ENCODE measurements around the gene PLCD1. TPM values are rescaled to one million over a fixed set of nuclear protein-coding genes. Genes with fewer than 3 reads are reported as not detected.
A peak's percentile ranks its signal among the peaks of the same experiment; 100 is the strongest.
"Not testable (repeated sequence)": the region's sequence is repeated elsewhere in the genome, so short reads cannot be mapped to it uniquely, and the experiment has no call there.

The PLCD1 gene
- total and polyA plus RNA-seq, 8 donors = 33.3 to 54.3 (median 44.6) TPM

DNA sequence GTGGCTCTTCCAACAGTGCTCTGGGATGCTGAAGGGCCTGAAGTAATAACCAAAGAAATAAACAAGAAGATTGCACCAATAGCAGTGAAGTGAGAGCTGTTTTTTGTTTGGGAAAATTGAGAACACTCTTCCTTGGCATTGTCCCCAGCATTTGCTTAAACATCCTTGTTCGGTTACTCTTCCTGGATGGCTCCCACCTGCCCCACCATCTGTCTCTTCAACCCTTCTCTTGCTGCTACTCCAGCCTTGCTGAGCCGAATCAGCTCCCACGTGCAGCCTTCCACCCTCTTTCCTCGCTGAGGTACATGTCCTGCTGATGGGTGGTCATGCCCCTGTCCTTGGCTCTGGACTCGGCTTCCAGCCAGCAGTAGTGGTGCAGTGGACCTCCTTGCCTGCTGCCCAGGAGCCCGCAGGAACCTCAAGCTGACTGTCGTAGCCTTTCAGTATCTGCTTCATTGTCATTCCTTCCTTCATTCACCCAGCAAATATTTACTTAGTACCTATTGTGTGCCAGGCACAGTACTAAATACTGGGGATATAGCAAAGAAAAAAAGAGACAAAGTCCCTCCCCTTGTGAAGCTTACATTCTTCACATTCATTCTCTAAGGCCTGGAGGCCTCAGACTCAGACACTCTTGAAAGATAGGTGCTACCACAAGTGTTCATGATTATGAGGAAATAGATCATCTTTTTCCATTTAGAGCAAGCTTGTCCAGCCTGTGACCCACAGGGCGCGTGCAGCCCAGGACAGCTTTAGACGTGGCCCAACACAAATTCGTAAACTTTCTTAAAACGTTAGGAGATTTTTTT lies 56.0 kb downstream of the PLCD1 start:
- Histone ChIP-seq H3K27ac (no peak overlapping the region), H3K36me3 (peaks cover 0 to 14% of the 10 kb centered on the region in 2 donors), H3K9me3 (no peaks in the 10 kb centered on the region), H3K4me3 (no peak overlapping the region), H3K4me1 (peaks cover 0 to 17% of the 10 kb centered on the region in 2 donors), H3K27me3 (no peaks in the 10 kb centered on the region)
- DNase-seq = no peak
- TF ChIP-seq, protein P1, sequence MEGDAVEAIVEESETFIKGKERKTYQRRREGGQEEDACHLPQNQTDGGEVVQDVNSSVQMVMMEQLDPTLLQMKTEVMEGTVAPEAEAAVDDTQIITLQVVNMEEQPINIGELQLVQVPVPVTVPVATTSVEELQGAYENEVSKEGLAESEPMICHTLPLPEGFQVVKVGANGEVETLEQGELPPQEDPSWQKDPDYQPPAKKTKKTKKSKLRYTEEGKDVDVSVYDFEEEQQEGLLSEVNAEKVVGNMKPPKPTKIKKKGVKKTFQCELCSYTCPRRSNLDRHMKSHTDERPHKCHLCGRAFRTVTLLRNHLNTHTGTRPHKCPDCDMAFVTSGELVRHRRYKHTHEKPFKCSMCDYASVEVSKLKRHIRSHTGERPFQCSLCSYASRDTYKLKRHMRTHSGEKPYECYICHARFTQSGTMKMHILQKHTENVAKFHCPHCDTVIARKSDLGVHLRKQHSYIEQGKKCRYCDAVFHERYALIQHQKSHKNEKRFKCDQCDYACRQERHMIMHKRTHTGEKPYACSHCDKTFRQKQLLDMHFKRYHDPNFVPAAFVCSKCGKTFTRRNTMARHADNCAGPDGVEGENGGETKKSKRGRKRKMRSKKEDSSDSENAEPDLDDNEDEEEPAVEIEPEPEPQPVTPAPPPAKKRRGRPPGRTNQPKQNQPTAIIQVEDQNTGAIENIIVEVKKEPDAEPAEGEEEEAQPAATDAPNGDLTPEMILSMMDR (IDR thresholded peaks at IDR 0.05) = no peak
- no peak for ATAC-seq
- intact Hi-C loops (cut with DNase I) = no loop called here

DNA sequence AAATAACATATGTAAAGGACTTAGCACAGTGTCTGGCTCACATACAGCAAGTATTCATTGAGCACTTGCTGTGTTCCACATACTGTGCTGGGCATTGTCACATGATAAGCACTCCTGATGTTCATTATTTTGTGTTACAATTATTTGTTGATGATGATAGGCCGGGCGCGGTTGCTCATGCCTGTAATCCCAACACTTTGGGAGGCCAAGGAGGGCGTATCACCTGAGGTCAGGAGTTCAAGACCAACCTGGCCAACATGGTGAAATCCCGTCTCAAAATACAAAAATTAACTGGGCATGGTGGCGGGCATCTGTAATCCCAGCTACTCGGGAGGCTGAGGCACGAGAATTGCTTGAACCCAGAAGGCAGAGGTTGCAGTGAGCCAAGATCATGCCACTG lies 57.4 kb downstream of the PLCD1 start:
- DNase-seq; H3K27ac ChIP-seq; ATAC-seq; H3K9me3 ChIP-seq; H3K27me3 ChIP-seq; intact Hi-C loops (cut with DNase I); H3K4me3 ChIP-seq: not testable (repeated sequence)
- Histone ChIP-seq H3K36me3 (peaks cover 0 to 14% of the 10 kb centered on the region in 2 donors), H3K4me1 (peaks cover 0 to 18% of the 10 kb centered on the region in 2 donors)

DNA sequence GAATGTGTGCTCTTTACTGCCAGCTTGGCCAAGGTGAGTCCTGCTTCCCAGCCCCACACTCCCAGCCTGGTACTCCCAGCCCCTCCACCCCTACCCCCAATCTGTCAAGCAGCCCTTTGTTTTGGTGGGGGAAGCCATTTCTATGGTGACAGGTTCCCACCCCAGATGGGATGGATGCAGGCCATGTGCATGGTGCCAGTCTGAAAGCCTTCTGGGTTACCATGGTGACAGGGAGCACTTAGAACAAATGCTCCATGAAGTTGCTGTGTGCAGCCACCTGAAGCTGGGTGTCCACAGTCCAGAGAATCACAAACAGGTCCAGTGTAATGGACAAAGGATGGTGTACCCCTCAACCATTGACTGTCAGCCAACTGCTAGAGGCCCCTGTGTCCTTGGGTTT lies 58.0 kb downstream of the PLCD1 start:
- intact Hi-C loops (cut with DNase I) = no loop called here

DNA sequence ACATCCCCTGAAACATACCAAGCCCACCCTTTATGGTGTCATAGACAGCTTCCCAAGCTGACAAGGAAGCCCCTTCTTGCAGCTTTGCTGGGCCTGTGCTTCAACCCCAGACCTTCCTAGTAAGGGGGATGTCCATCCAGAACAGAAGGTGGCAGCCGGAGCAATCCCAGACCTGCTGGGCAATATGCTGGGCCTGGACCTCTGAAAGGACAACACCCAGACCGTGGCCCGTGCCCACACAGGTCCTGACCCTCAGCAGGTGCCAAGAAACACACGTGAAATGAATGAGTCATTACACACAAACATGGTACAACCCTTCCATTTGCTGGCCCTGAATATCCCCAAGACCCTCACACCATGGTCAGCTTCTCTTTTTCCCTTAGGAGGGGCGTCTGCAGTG lies 58.6 kb downstream of the PLCD1 start:
- H3K27me3 ChIP-seq = no peaks in the 10 kb centered on the region
- ATAC-seq = no peak
- no peak overlapping the region for H3K27ac ChIP-seq
- H3K4me1 ChIP-seq = peaks cover 0 to 22% of the 10 kb centered on the region in 2 donors
- H3K4me3 ChIP-seq = no peak overlapping the region
- DNase-seq = no peak
- intact Hi-C loops (cut with DNase I) = no loop called here
- H3K9me3 ChIP-seq = no peaks in the 10 kb centered on the region
- peaks cover 0 to 2% of the 10 kb centered on the region in 2 donors for H3K36me3 ChIP-seq
- TF ChIP-seq, protein P1 (IDR thresholded peaks at IDR 0.05) = no peak

More for the DNA sequence above, 58.0 kb downstream of the PLCD1 start:
- Histone ChIP-seq H3K36me3 (peaks cover 0 to 9% of the 10 kb centered on the region in 2 donors), H3K4me1 (peaks cover 0 to 22% of the 10 kb centered on the region in 2 donors), H3K4me3 (no peak overlapping the region), H3K27ac (no peak overlapping the region), H3K9me3 (no peaks in the 10 kb centered on the region), H3K27me3 (no peaks in the 10 kb centered on the region)
- ATAC-seq (no peak), DNase-seq (no peak)
- TF ChIP-seq, protein P1 (IDR thresholded peaks at IDR 0.05) = no peak

DNA sequence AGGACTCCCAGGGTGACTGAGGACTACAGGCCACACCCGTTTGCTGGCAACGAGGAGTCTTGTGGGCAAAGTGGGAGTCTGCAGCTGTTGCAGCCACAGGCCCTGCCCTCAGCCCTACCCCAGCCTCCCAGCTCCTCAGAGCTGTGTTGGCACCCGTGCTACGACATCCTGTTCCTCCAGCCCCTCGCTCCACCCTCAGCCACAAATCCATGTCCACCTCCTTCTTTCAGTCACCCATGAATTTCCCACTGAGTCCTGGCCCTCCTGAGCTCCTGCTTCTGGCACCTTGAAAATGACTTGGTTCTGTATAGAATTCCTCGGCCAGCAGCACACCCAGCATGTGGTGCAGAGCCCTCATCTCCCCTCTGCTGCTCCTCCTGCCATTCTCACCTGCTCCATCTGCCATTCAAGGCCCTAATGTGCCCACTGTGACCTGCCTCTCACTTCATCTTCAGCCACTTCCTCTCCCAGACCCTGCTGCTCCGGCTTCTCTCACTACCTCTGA lies 59.8 kb downstream of the PLCD1 start:
- TF ChIP-seq, protein P1 (IDR thresholded peaks at IDR 0.05) = no peak
- no peak overlapping the region for H3K4me3 ChIP-seq
- no peaks in the 10 kb centered on the region for H3K9me3 ChIP-seq
- ATAC-seq = no peak
- peaks cover 0 to 22% of the 10 kb centered on the region in 2 donors for H3K4me1 ChIP-seq
- DNase-seq = no peak
- no peaks in the 10 kb centered on the region for H3K27me3 ChIP-seq
- intact Hi-C loops (cut with DNase I) = loop anchor here (5.0 to 10.0 kb wide), 2 partner anchors 112 to 115 kb away; no protein-coding TSS in a partner anchor
- H3K27ac ChIP-seq = peak overlapping the region; percentile 13 to 14
- no peaks in the 10 kb centered on the region for H3K36me3 ChIP-seq
